LHCN-M2 (cell line): Measurements from ENCODE around the gene PLEKHF1. TPM values are rescaled to one million over a fixed set of nuclear protein-coding genes. Genes with fewer than 3 reads are reported as not detected.

ENCODE experiments used
- DNase-seq: peaks from one replicate; pipeline ENCODE4 v3.0.0-alpha.2; 2012; ENCODE audit warnings: low read depth
- total RNA-seq: library from RNA; depleted of rRNA; stranded (reverse); fragments of >200 nt; gene quantifications from 2 replicates; pipeline ENCODE4 v1.2.3, GENCODE V29; 2014; rRNA removed

PLEKHF1 gene
- total RNA-seq, 1 experiment from 2014 or later: 15.2 TPM

DNA sequence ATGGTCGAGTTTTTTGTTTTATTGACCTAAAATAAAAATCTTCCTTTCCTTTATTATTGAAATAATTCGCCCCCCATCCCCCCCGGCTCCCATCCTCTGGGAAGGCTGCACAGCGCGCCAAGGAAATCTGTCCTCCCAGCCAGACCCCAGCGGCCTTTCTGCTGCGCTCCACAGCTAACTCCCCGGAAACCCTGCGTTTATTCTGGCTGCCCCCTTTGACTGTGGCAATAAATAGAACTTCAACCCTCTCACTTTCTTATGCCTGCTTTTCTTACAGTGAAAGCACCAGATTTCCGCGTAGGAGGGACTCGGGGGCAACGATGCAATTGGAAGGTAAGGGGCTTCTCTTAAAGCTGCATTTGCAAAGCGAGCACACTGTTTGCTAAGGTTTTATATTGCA lies 59.5 kb downstream of the PLEKHF1 start:
- no peak for DNase-seq

Other genes starting within 250 kb of the PLEKHF1 start
- gene VSTM2B, start 139.5 kb upstream of the PLEKHF1 start, total RNA-seq: not detected in 2 replicates
- gene POP4, start 59.2 kb upstream of the PLEKHF1 start, total RNA-seq: 94.4 and 101 TPM in 2 replicates
- gene C19orf12, start 49.8 kb downstream of the PLEKHF1 start, total RNA-seq: 36.0 and 41.7 TPM in 2 replicates
- 17.1 and 19.4 TPM in 2 replicates for gene CCNE1, start 146.5 kb downstream of the PLEKHF1 start, total RNA-seq